Left ventricle myocardium inferior (tissue), 1 donor: ENCODE results near the gene PWWP2B. TPM values are rescaled to one million over a fixed set of nuclear protein-coding genes. Genes with fewer than 3 reads are reported as not detected.

Experiments used
- DNase-seq: peaks from one replicate; pipeline ENCODE4 v3.0.0-alpha.2; 2020
- H3K27ac ChIP-seq: fragments of 200-600 bp; replicated peaks from 2 replicates; pipeline ENCODE4 v1.8.0; 2021
- H3K27me3 ChIP-seq: fragments of 200-600 bp; 2 replicates; pipeline ENCODE4 v1.8.0; 2021; ENCODE audit warnings: low read depth
- H3K36me3 ChIP-seq: fragments of 200-600 bp; 2 replicates; pipeline ENCODE4 v1.8.0; 2021
- H3K4me1 ChIP-seq: fragments of 200-600 bp; 2 replicates; pipeline ENCODE4 v1.8.0; 2021
- H3K4me3 ChIP-seq: fragments of 200-600 bp; 2 replicates; pipeline ENCODE4 v1.8.0; 2021; ENCODE audit warnings: mild to moderate bottlenecking, moderate library complexity
- H3K9me3 ChIP-seq: fragments of 200-600 bp; replicated peaks from 2 replicates; pipeline ENCODE4 v1.8.0; 2021
- intact Hi-C: fragments of 100-400 bp; cut with micrococcal nuclease; formaldehyde crosslinking; loops from one replicate; pipeline ENCODE4 v1.11.0; 2022
- total RNA-seq: library from RNA; stranded (reverse); fragmentation: NEBNext Ultra II Directional; extraction: Animal tissue kit (Norgen Biotek cat#: 25700); gene quantifications from one replicate; pipeline ENCODE4 v1.2.1, GENCODE V29; 2021
- TF ChIP-seq, protein P1 (sequence below): fragments of 200-600 bp; IDR thresholded peaks from 2 replicates; pipeline ENCODE4 v1.8.0; 2021; ENCODE audit warnings: antibody characterized with exemption, mild to moderate bottlenecking, borderline replicate concordance
- donor health status: DM: no; HTN: yes; CAD: no; lungs with severe emphysema.

PWWP2B gene
- total RNA-seq, 1 donor from 2014 or later, result 17.2 TPM

- Histone ChIP-seq H3K36me3 (no peaks in the 10 kb centered on the region), H3K9me3 (no peaks in the 10 kb centered on the region), H3K27me3 (no peaks in the 10 kb centered on the region), H3K4me3 (peak overlapping the region; percentile 91), H3K4me1 (peaks cover 53% of the 10 kb centered on the region), H3K27ac (peak overlapping the region; percentile 98)
- TF ChIP-seq, protein P1, sequence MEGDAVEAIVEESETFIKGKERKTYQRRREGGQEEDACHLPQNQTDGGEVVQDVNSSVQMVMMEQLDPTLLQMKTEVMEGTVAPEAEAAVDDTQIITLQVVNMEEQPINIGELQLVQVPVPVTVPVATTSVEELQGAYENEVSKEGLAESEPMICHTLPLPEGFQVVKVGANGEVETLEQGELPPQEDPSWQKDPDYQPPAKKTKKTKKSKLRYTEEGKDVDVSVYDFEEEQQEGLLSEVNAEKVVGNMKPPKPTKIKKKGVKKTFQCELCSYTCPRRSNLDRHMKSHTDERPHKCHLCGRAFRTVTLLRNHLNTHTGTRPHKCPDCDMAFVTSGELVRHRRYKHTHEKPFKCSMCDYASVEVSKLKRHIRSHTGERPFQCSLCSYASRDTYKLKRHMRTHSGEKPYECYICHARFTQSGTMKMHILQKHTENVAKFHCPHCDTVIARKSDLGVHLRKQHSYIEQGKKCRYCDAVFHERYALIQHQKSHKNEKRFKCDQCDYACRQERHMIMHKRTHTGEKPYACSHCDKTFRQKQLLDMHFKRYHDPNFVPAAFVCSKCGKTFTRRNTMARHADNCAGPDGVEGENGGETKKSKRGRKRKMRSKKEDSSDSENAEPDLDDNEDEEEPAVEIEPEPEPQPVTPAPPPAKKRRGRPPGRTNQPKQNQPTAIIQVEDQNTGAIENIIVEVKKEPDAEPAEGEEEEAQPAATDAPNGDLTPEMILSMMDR, result peak; percentile 19
- DNase-seq, result peak; percentile 87
- intact Hi-C loops, result no loop called here
Observed at GRCh38 chr10:132395704-132396493, 1.1 kb upstream of the PWWP2B start.

DNA sequence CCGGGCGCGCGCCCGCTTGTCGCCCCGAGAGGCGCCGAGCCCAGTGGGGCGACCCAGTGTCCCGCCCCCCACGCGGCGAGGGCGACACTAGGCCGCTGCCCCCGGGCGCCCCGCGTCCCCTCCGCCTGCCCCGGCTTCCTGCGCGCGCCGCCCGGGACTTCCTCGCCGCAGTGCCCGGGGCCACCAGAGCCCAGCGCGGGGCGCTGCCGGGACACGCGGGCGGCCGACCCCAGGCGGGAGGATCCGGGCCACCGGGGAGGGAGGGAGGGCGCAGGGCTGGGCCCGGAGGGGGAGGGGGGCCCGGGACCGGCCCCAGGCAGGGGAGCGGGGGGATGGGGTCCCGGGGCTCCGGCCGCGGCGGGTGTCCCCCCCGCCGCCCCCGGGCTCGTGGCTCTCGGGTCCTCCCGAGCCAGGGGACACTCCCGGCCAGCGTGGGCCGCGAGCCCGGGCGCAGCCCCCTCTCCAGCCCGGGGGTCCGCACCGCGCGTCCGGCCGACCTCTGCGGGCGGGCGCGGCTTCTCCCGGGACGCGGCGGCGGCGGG is 435 bp upstream of the PWWP2B start:
- TF ChIP-seq, protein P1, result peak; percentile 52
- no peaks in the 10 kb centered on the region for H3K9me3 ChIP-seq
- H3K4me1 ChIP-seq, result peaks cover 60% of the 10 kb centered on the region
- intact Hi-C loops, result no loop called here
- DNase-seq, result peak; percentile 71
- peak overlapping the region; percentile 91 for H3K4me3 ChIP-seq
- H3K27me3 ChIP-seq, result no peaks in the 10 kb centered on the region
- no peaks in the 10 kb centered on the region for H3K36me3 ChIP-seq
- H3K27ac ChIP-seq, result peak overlapping the region; percentile 98

- no peaks in the 10 kb centered on the region for H3K27me3 ChIP-seq
- intact Hi-C loops, result no loop called here
- peak overlapping the region; percentile 98 for H3K27ac ChIP-seq
- peak; percentile 32 for DNase-seq
- H3K4me3 ChIP-seq, result peak overlapping the region; percentile 91
- H3K36me3 ChIP-seq, result no peaks in the 10 kb centered on the region
- H3K4me1 ChIP-seq, result peaks cover 69% of the 10 kb centered on the region
- TF ChIP-seq, protein P1, result no peak
- H3K9me3 ChIP-seq, result no peaks in the 10 kb centered on the region
Observed at GRCh38 chr10:132397671-132398565, 918 bp downstream of the PWWP2B start.

DNA sequence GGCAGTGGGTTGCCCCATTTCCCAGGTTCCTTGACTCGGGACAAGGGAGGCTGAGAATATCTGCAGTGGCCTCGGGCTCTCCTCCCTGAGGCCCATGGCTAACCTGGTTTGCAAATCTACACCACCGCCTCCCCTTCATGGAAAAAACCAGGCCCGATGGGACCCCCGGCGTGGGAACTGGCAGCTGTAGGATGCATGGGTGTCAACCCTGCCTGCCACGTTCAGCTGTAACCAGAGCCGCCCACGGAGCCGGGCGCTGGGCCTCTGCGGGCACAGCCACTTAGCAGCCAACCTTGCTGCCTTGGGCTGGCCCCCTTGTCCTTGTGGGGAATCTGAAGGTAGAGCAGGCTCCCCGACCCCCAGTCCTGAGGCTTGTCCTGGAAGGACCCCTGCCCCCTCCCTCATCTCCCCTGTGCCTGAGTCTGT is 1.6 kb downstream of the PWWP2B start:
- intact Hi-C loops, result no loop called here
- no peaks in the 10 kb centered on the region for H3K36me3 ChIP-seq

More for the DNA sequence above, 1.6 kb downstream of the PWWP2B start:
- Histone ChIP-seq H3K4me3 (peak overlapping the region; percentile 91), H3K4me1 (peaks cover 69% of the 10 kb centered on the region), H3K27me3 (no peaks in the 10 kb centered on the region), H3K27ac (peak overlapping the region; percentile 98), H3K9me3 (no peaks in the 10 kb centered on the region)
- TF ChIP-seq, protein P1, result no peak
- peak; percentile 12 for DNase-seq
